ENCODE results near the gene MEGF11. TPM values are rescaled to one million over a fixed set of nuclear protein-coding genes. Genes with fewer than 3 reads are reported as not detected.

MEGF11 gene
- polyA plus RNA-seq, 3 donors: not detected

- peak overlapping the region; percentile 80 to 93 for H3K4me3 Mint-ChIP-seq
- peaks cover 22 to 30% of the 10 kb centered on the region in 2 donors for H3K4me1 ChIP-seq (ENCODE audit: control insufficient read depth in 1 of 2, insufficient read depth in 2 of 2, low read length in 2 of 2)
- TF ChIP-seq CTCF (IDR thresholded peaks at IDR 0.05): no peak
- DNase-seq: no peak
- H3K9me3 Mint-ChIP-seq: peaks cover 0 to 22% (median 12%) of the 10 kb centered on the region in 7 donors
- no peak overlapping the region for H3K27ac ChIP-seq (ENCODE audit: low read depth in 1 of 2, low read length in 2 of 2)
- H4K20me1 ChIP-seq (ENCODE audit: insufficient read depth, low read length): no peaks in the 10 kb centered on the region
- H3K36me3 ChIP-seq (replicated peaks in 1 of 2; ENCODE audit: control insufficient read depth in 1 of 2, insufficient read depth in 2 of 2, low read length in 2 of 2): no peaks in the 10 kb centered on the region
- no peaks in the 10 kb centered on the region for H3K79me2 ChIP-seq (ENCODE audit: insufficient read depth, low read length)
- H3K9me3 ChIP-seq (replicated peaks in 1 of 2; ENCODE audit: control insufficient read depth in 1 of 2, insufficient read depth in 1 of 2, low read length in 2 of 2): peaks cover 0 to 31% of the 10 kb centered on the region in 2 donors
- 0% methylated on average over 60 of the region's 64 CpGs for WGBS (ENCODE audit: insufficient coverage)
- no peak overlapping the region for H3K27ac Mint-ChIP-seq
- intact Hi-C loops (cut with micrococcal nuclease): no loop called here
- H3K36me3 Mint-ChIP-seq: peaks cover 6 to 7% of the 10 kb centered on the region in 2 donors
- peaks cover 82 to 95% (median 83%) of the 10 kb centered on the region in 3 donors for H3K27me3 Mint-ChIP-seq (ENCODE audit: low read depth in 3 of 3)
- H3K27me3 ChIP-seq (ENCODE audit: control insufficient read depth in 2 of 2, insufficient read depth in 2 of 2, low read length in 2 of 2): peaks cover 86 to 89% of the 10 kb centered on the region in 2 donors
- H3K9ac ChIP-seq (ENCODE audit: insufficient read depth, low read length, poor library complexity, severe bottlenecking): peak overlapping the region; percentile 32
- peak overlapping the region; percentile 92 for H3K4me2 ChIP-seq (replicated peaks; ENCODE audit: extremely low read depth, low read length, poor library complexity, severe bottlenecking)
- H3K4me3 ChIP-seq (replicated peaks in 1 of 3; ENCODE audit: low read depth in 2 of 3, low read length in 3 of 3): peak overlapping the region; percentile 12 to 77 (median 33)
- H3K4me1 Mint-ChIP-seq: peaks cover 27% of the 10 kb centered on the region
- H2AFZ ChIP-seq (ENCODE audit: insufficient read depth, low read depth, low read length, poor library complexity, severe bottlenecking): peak overlapping the region; percentile 63
Observed at GRCh38 chr15:66252685-66253417, 699 bp downstream of the MEGF11 start.

GRCh38 chr15:66251790-66252684 is 1.5 kb downstream of the MEGF11 start:
- H2AFZ ChIP-seq (ENCODE audit: insufficient read depth, low read depth, low read length, poor library complexity, severe bottlenecking): peak overlapping the region; percentile 63
- 5% methylated on average over 42 of the region's 72 CpGs for WGBS (ENCODE audit: insufficient coverage)
- peak in 1 of 3 donors; percentile 16 for DNase-seq
- peak overlapping the region; percentile 92 for H3K4me2 ChIP-seq (replicated peaks; ENCODE audit: extremely low read depth, low read length, poor library complexity, severe bottlenecking)
- H4K20me1 ChIP-seq (ENCODE audit: insufficient read depth, low read length): no peaks in the 10 kb centered on the region
- H3K27ac Mint-ChIP-seq: no peak overlapping the region
- peak; percentile 73 for TF ChIP-seq CTCF (IDR thresholded peaks at IDR 0.05)
- peaks cover 22 to 30% of the 10 kb centered on the region in 2 donors for H3K4me1 ChIP-seq (ENCODE audit: control insufficient read depth in 1 of 2, insufficient read depth in 2 of 2, low read length in 2 of 2)
- H3K4me1 Mint-ChIP-seq: peaks cover 27% of the 10 kb centered on the region
- H3K36me3 Mint-ChIP-seq: peaks cover 6 to 7% of the 10 kb centered on the region in 2 donors
- H3K9ac ChIP-seq (ENCODE audit: insufficient read depth, low read length, poor library complexity, severe bottlenecking): peak overlapping the region; percentile 32
- peak overlapping the region; percentile 12 to 77 (median 33) for H3K4me3 ChIP-seq (replicated peaks in 1 of 3; ENCODE audit: low read depth in 2 of 3, low read length in 3 of 3)
- H3K27me3 ChIP-seq (ENCODE audit: control insufficient read depth in 2 of 2, insufficient read depth in 2 of 2, low read length in 2 of 2): peaks cover 78 to 82% of the 10 kb centered on the region in 2 donors
- peaks cover 75 to 97% (median 85%) of the 10 kb centered on the region in 3 donors for H3K27me3 Mint-ChIP-seq (ENCODE audit: low read depth in 3 of 3)
- peak overlapping the region; percentile 80 to 93 for H3K4me3 Mint-ChIP-seq
- H3K9me3 Mint-ChIP-seq: peaks cover 0 to 26% (median 12%) of the 10 kb centered on the region in 7 donors
- no peaks in the 10 kb centered on the region for H3K79me2 ChIP-seq (ENCODE audit: insufficient read depth, low read length)
- peaks cover 0 to 31% of the 10 kb centered on the region in 2 donors for H3K9me3 ChIP-seq (replicated peaks in 1 of 2; ENCODE audit: control insufficient read depth in 1 of 2, insufficient read depth in 1 of 2, low read length in 2 of 2)
- no peaks in the 10 kb centered on the region for H3K36me3 ChIP-seq (replicated peaks in 1 of 2; ENCODE audit: control insufficient read depth in 1 of 2, insufficient read depth in 2 of 2, low read length in 2 of 2)
- H3K27ac ChIP-seq (ENCODE audit: low read depth in 1 of 2, low read length in 2 of 2): no peak overlapping the region
- intact Hi-C loops (cut with micrococcal nuclease): no loop called here
